DND-41 (cell line): Measurements from ENCODE around the gene MCAT.

ENCODE experiments used
- CTCF ChIP-seq: IDR thresholded peaks from 2 replicates; pipeline ENCODE4 v1.5.1; 2012; ENCODE audit warnings: borderline replicate concordance, low read length, moderate library complexity, mild to moderate bottlenecking; ENCODE audit not compliant: poor library complexity, severe bottlenecking; ENCODE audit errors: extremely low read depth
- EZH2 ChIP-seq: IDR thresholded peaks from 3 replicates; pipeline ENCODE4 v1.6.1; 2012; ENCODE audit warnings: borderline replicate concordance, low read depth, mild to moderate bottlenecking, moderate library complexity, low read length, inconsistent platforms; ENCODE audit not compliant: severe bottlenecking

- TF ChIP-seq CTCF = no peak
- TF ChIP-seq EZH2 = no peak
Measured at GRCh38 chr22:43183496-43184277, 40.5 kb upstream of the MCAT start.
